K562 (cell line): ENCODE data around the gene RTCB. TPM values are rescaled to one million over a fixed set of nuclear protein-coding genes. Genes with fewer than 3 reads are reported as not detected.
A peak's percentile ranks its signal among the peaks of the same experiment; 100 is the strongest.

ENCODE experiments used
- ATF3 ChIP-seq, 2 experiments: fragments of 450-650 bp in 1 of 2; sonication (generic) in 1 of 2; formaldehyde crosslinking in 1 of 2; IDR thresholded peaks in 1 of 2; conservative IDR thresholded peaks in 1 of 2; 2 replicates each; pipeline versions ENCODE4 v1.6.1 to v1.8.1; 2016 to 2023; ENCODE audit warnings: mild to moderate bottlenecking in 2 of 2, moderate library complexity in 2 of 2, inconsistent platforms in 1 of 2, missing genetic modification reagents in 1 of 2
- CAMTA2 ChIP-seq: fragments of 250-450 bp; sonication (Bioruptor Pico); conservative IDR thresholded peaks from 2 replicates; pipeline ENCODE4 v1.5.1; 2022
- E2F6 ChIP-seq, 2 experiments: IDR thresholded peaks; 2 replicates each; pipeline ENCODE4 v1.6.1; 2011; ENCODE audit warnings: borderline replicate concordance in 1 of 2, control low read depth in 1 of 2, low read depth in 1 of 2, low read length in 1 of 2, mild to moderate bottlenecking in 1 of 2, mixed read lengths in 1 of 2, moderate library complexity in 1 of 2; ENCODE audit not compliant: insufficient read depth in 1 of 2, insufficient read length in 1 of 2, poor library complexity in 1 of 2, severe bottlenecking in 1 of 2; ENCODE audit errors: extremely low read depth in 1 of 2
- ERF ChIP-seq: fragments of 450-650 bp; formaldehyde crosslinking; IDR thresholded peaks from 2 replicates; pipeline ENCODE4 v1.4.0; 2020; ENCODE audit warnings: mild to moderate bottlenecking, mixed read lengths
- HDAC1 ChIP-seq, 2 experiments: fragments of 450-650 bp; IDR thresholded peaks; 2 replicates each; pipeline ENCODE4 v1.6.1; 2016 to 2017; ENCODE audit warnings: inconsistent platforms in 1 of 2, mild to moderate bottlenecking in 1 of 2, moderate library complexity in 1 of 2
- HNRNPLL ChIP-seq: fragments of 200-400 bp; formaldehyde crosslinking; IDR thresholded peaks from 2 replicates; pipeline ENCODE4 v1.6.1; 2017; ENCODE audit warnings: low read length, low read depth, mild to moderate bottlenecking; ENCODE audit not compliant: poor library complexity, severe bottlenecking
- KLF16 ChIP-seq: IDR thresholded peaks from 2 replicates; pipeline ENCODE4 v1.6.1; 2016; ENCODE audit warnings: antibody characterized with exemption
- MXI1 ChIP-seq: IDR thresholded peaks from 2 replicates; pipeline ENCODE4 v1.6.1; 2011; ENCODE audit warnings: low read depth, mild to moderate bottlenecking, improper control_type of control experiment, low read length
- NKRF ChIP-seq: fragments of 450-650 bp; IDR thresholded peaks from 2 replicates; pipeline ENCODE4 v1.6.1; 2016; ENCODE audit warnings: borderline replicate concordance
- POLR2A ChIP-seq: fragments of 450-650 bp; conservative IDR thresholded peaks from 2 replicates; pipeline ENCODE4 v1.6.1; 2016
- POU5F1 ChIP-seq: fragments of 150-350 bp; IDR thresholded peaks from 2 replicates; pipeline ENCODE4 v1.6.1; 2014; ENCODE audit warnings: borderline replicate concordance, low read length, low read depth, mild to moderate bottlenecking; ENCODE audit not compliant: partially characterized antibody
- PRMT5 ChIP-seq: sonication (generic); formaldehyde crosslinking; IDR thresholded peaks from 2 replicates; pipeline ENCODE4 v1.5.0; 2020; ENCODE audit warnings: missing genetic modification reagents
- RBFOX2 ChIP-seq: fragments of 200-400 bp; formaldehyde crosslinking; IDR thresholded peaks from 2 replicates; pipeline ENCODE4 v1.6.1; 2017; ENCODE audit warnings: low read depth, mild to moderate bottlenecking, low read length, moderate library complexity
- SMAD3 ChIP-seq: fragments of 450-650 bp; formaldehyde crosslinking; conservative IDR thresholded peaks from 2 replicates; pipeline ENCODE4 v1.4.0; 2020; ENCODE audit warnings: mild to moderate bottlenecking
- SUPT5H ChIP-seq: fragments of 450-650 bp; IDR thresholded peaks from 2 replicates; pipeline ENCODE4 v1.6.1; 2016
- TAF9B ChIP-seq: fragments of 450-650 bp; IDR thresholded peaks from 2 replicates; pipeline ENCODE4 v1.6.1; 2018; ENCODE audit warnings: mild to moderate bottlenecking; ENCODE audit not compliant: partially characterized antibody
- TCF3 ChIP-seq: sonication (generic); formaldehyde crosslinking; IDR thresholded peaks from 2 replicates; pipeline ENCODE4 v1.4.0; 2020; ENCODE audit warnings: mild to moderate bottlenecking, missing genetic modification reagents
- TCF7L2 ChIP-seq: fragments of 150-350 bp; IDR thresholded peaks from 2 replicates; pipeline ENCODE4 v1.6.1; 2016; ENCODE audit warnings: low read depth, mild to moderate bottlenecking, low read length, moderate library complexity
- TFAP4 ChIP-seq: sonication (generic); formaldehyde crosslinking; IDR thresholded peaks from 2 replicates; pipeline ENCODE4 v1.8.0; 2022; ENCODE audit warnings: missing genetic modification reagents, mild to moderate bottlenecking, moderate library complexity, borderline replicate concordance
- ZBTB2 ChIP-seq: fragments of 450-650 bp; IDR thresholded peaks from 2 replicates; pipeline ENCODE4 v1.6.1; 2016; ENCODE audit warnings: antibody characterized with exemption
- ZKSCAN3 ChIP-seq: fragments of 250-450 bp; sonication (Bioruptor Pico); IDR thresholded peaks from 2 replicates; pipeline ENCODE4 v1.4.0; 2020
- ZNF780A ChIP-seq: fragments of 250-450 bp; sonication (Bioruptor Pico); IDR thresholded peaks from 2 replicates; pipeline ENCODE4 v1.5.0; 2021; ENCODE audit warnings: mild to moderate bottlenecking
- polyA plus RNA-seq, 8 experiments: library from polyadenylated mRNA; depleted of rRNA in 4 of 8; stranded (reverse) in 5 of 8; unstranded in 3 of 8; fragments of >200 nt; fragmentation: Nextera tagmentation in 2 of 8; fragmentation: Illumina TruSeq in 1 of 8; extraction: Ambion mirVana in 2 of 8; extraction: Trizol in 1 of 8; gene quantifications; 2 replicates each; pipeline versions ENCODE4 v1.2.1 to v1.2.3, GENCODE V29; 2011 to 2014; ENCODE audit warnings: inconsistent platforms in 1 of 8, missing spikeins in 1 of 8
- total RNA-seq, 7 experiments: library from RNA; depleted of rRNA in 6 of 7; stranded (reverse); fragments of >200 nt in 6 of 7; fragmentation: Illumina TruSeq in 2 of 7; extraction: Trizol in 2 of 7; gene quantifications; 2 replicates each; pipeline versions ENCODE4 v1.2.1 to v1.2.3, GENCODE V29; 2011 to 2021; ENCODE audit warnings: low replicate concordance in 1 of 7

The RTCB gene
- total and polyA plus RNA-seq, 9 of the 15 experiments (the other 6 are each of a cell fraction or from before 2014, with no cell fraction given), result 80.3 to 269 (median 92.3) TPM

- 0 out of 4 replicates have a peak, but pooled peaks of 1 of the 2 experiments have one; percentile 49 for TF ChIP-seq HDAC1 (IDR thresholded peaks at IDR 0.05)
- peak; percentile 34 for TF ChIP-seq TAF9B
- TF ChIP-seq HNRNPLL, result peak; percentile 12
- TF ChIP-seq RBFOX2, result peak; percentile 59
- no peak for TF ChIP-seq ZNF780A (CRISPR knock-in tag)
- TF ChIP-seq ZBTB2, result no peak
- TF ChIP-seq ATF3 (IDR thresholded peaks at IDR 0.05), result no peak
- TF ChIP-seq ATF3 (CRISPR knock-in tag; conservative IDR thresholded peaks at IDR 0.05), result no peak
- TF ChIP-seq NKRF, result peak; percentile 36; the same call in 1 of the 2 replicates
- peak; percentile 71 for TF ChIP-seq POLR2A
- no peak for TF ChIP-seq ZKSCAN3
- peak; percentile 57; the same call in 1 of the 2 replicates for TF ChIP-seq TFAP4 (CRISPR knock-in tag)
- no peak for TF ChIP-seq SMAD3 (CRISPR knock-in tag)
- TF ChIP-seq TCF3 (CRISPR knock-in tag), result no peak
- peak in 1 of 2 experiments; percentile 15 for TF ChIP-seq E2F6 (IDR thresholded peaks at IDR 0.05; ENCODE audit: borderline replicate concordance in 1 of 2, extremely low read depth in 1 of 2, insufficient read depth in 1 of 2, insufficient read length in 1 of 2, low read depth in 1 of 2, low read length in 1 of 2, poor library complexity in 1 of 2, severe bottlenecking in 1 of 2)
- TF ChIP-seq TCF7L2, result no peak
- TF ChIP-seq KLF16, result 0 out of 2 replicates have a peak, but pooled peaks have one; percentile 19
- TF ChIP-seq ERF (CRISPR knock-in tag), result no peak
- TF ChIP-seq PRMT5 (CRISPR knock-in tag), result no peak
- TF ChIP-seq POU5F1, result peak; percentile 76
- TF ChIP-seq SUPT5H, result peak; percentile 68; the same call in 1 of the 2 replicates
- TF ChIP-seq CAMTA2 (CRISPR knock-in tag), result no peak
- no peak for TF ChIP-seq MXI1
These were observed at the start of gene RTCB (continued) for GRCh38 chr22:32411829-32412592.
